ENCODE results near the gene LMX1A. TPM values are rescaled to one million over a fixed set of nuclear protein-coding genes. Genes with fewer than 3 reads are reported as not detected.

LMX1A gene
- total RNA-seq, 2 donors from 2014 or later = 0.22 to 0.64 TPM

GRCh38 chr1:165205145-165205544 is 151.4 kb downstream of the LMX1A start:
- Histone ChIP-seq H3K9me3 (no peaks in the 10 kb centered on the region), H3K4me3 (no peak overlapping the region), H3K27ac (no peak overlapping the region), H3K9ac (ENCODE audit: low read depth in 2 of 2, low read length in 2 of 2) (no peak overlapping the region), H3K4me1 (no peaks in the 10 kb centered on the region), H3K36me3 (no peaks in the 10 kb centered on the region), H3K27me3 (no peaks in the 10 kb centered on the region)
- DNase-seq = no peak
- intact Hi-C loops (cut with DNase I) = no loop called here
- TF ChIP-seq, protein P1, sequence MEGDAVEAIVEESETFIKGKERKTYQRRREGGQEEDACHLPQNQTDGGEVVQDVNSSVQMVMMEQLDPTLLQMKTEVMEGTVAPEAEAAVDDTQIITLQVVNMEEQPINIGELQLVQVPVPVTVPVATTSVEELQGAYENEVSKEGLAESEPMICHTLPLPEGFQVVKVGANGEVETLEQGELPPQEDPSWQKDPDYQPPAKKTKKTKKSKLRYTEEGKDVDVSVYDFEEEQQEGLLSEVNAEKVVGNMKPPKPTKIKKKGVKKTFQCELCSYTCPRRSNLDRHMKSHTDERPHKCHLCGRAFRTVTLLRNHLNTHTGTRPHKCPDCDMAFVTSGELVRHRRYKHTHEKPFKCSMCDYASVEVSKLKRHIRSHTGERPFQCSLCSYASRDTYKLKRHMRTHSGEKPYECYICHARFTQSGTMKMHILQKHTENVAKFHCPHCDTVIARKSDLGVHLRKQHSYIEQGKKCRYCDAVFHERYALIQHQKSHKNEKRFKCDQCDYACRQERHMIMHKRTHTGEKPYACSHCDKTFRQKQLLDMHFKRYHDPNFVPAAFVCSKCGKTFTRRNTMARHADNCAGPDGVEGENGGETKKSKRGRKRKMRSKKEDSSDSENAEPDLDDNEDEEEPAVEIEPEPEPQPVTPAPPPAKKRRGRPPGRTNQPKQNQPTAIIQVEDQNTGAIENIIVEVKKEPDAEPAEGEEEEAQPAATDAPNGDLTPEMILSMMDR (IDR thresholded peaks at IDR 0.05) = no peak

DNA sequence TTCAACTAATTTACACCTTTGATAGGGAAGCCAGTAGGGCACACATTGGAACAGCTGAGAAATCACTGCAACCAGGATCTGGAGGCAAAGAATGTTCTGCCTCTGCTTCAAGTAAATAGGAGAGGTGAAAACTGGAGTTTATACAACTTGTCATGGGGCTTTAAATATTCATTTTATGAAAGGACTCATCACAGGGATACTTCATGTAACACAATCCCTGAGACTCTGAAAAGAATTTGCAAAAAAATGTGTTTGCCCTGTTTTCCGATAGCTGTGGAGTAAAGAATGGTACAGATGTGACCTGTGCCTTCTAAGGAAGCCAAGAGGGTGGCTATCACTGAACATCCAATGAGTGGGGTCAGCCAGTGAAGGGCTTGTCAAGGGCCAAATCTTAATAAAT is 152.0 kb downstream of the LMX1A start:
- no peak for DNase-seq

DNA sequence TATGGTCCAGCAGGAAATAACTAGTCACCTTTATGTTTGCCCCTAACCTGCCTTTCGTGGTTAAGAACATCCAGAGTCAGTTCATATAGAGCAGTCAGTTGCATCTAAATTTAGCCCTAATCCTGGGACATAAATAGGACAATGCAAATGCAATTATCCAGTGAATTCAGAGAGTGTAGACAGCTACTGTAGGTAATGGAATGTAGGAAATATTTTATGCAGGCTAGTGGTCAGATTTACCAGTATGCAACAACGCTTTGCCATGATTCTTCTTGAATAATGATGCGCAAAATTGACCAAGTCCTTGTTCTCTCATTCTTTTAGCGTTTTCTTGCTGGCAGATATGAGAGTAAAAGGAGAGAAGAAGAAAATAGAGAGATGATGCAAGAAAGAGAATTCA is 165.4 kb downstream of the LMX1A start:
- Histone ChIP-seq H3K4me1 (no peaks in the 10 kb centered on the region), H3K27ac (no peak overlapping the region), H3K9me3 (no peaks in the 10 kb centered on the region), H3K36me3 (no peaks in the 10 kb centered on the region), H3K27me3 (no peaks in the 10 kb centered on the region), H3K9ac (ENCODE audit: low read depth in 2 of 2, low read length in 2 of 2) (no peak overlapping the region), H3K4me3 (no peak overlapping the region)
- intact Hi-C loops (cut with DNase I) = no loop called here
- no peak for DNase-seq
- TF ChIP-seq, protein P1 (IDR thresholded peaks at IDR 0.05) = no peak

More for the DNA sequence above, 152.0 kb downstream of the LMX1A start:
- Histone ChIP-seq H3K27me3 (no peaks in the 10 kb centered on the region), H3K36me3 (no peaks in the 10 kb centered on the region), H3K4me3 (no peak overlapping the region), H3K4me1 (no peaks in the 10 kb centered on the region), H3K9ac (ENCODE audit: low read depth in 2 of 2, low read length in 2 of 2) (no peak overlapping the region), H3K9me3 (no peaks in the 10 kb centered on the region), H3K27ac (no peak overlapping the region)
- intact Hi-C loops (cut with DNase I) = no loop called here
- TF ChIP-seq, protein P1 (IDR thresholded peaks at IDR 0.05) = no peak

DNA sequence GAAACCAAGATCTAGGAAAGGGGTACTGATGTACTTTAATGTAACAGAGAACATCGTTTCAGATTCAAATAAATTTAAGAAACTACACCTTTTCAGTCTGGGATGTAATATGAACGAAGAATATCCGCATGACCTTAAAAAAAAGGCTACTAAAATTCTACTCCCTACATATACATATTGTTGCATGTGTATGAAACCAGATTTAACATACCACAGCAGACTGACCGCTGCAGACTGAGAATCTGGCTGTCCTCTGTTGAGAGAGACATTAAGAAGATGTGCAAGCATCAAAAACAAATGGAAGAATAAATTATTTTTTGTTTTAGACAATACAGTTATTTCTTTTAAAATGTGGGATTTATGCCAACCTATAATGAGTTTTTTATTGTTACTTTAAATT is 166.6 kb downstream of the LMX1A start:
- no peak for DNase-seq
- H3K4me3 ChIP-seq = no peak overlapping the region
- no peaks in the 10 kb centered on the region for H3K27me3 ChIP-seq
- intact Hi-C loops (cut with DNase I) = no loop called here
- H3K27ac ChIP-seq = no peak overlapping the region
- H3K9ac ChIP-seq (ENCODE audit: low read depth in 2 of 2, low read length in 2 of 2) = no peak overlapping the region
- H3K4me1 ChIP-seq = no peaks in the 10 kb centered on the region
- H3K36me3 ChIP-seq = no peaks in the 10 kb centered on the region
- H3K9me3 ChIP-seq = no peaks in the 10 kb centered on the region
- TF ChIP-seq, protein P1 (IDR thresholded peaks at IDR 0.05) = no peak

DNA sequence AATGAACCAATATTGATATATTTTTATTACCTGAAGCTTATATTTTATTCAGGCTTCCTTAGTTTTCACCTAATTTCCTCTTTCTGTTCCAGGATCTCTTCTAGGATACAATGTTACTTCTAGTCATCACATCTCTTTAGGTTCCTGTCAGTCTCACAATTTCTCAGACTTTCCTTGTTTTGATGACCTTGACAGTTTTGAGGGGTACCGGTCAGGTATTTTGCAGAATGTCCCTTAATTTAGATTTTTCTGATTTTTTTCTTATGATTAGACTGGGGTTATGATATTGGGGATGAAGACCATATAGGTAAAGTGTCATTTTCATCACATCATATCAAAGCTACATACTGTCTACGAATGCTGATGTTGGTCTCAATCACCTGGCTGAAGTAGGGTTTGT is 167.5 kb downstream of the LMX1A start:
- no peaks in the 10 kb centered on the region for H3K36me3 ChIP-seq
- no peaks in the 10 kb centered on the region for H3K9me3 ChIP-seq
- no peak for DNase-seq
- TF ChIP-seq, protein P1 (IDR thresholded peaks at IDR 0.05) = no peak
- intact Hi-C loops (cut with DNase I) = no loop called here
- no peak overlapping the region for H3K9ac ChIP-seq (ENCODE audit: low read depth in 2 of 2, low read length in 2 of 2)
- no peak overlapping the region for H3K27ac ChIP-seq
- no peaks in the 10 kb centered on the region for H3K27me3 ChIP-seq
- no peak overlapping the region for H3K4me3 ChIP-seq
- H3K4me1 ChIP-seq = no peaks in the 10 kb centered on the region

All from colonic mucosa (tissue), 4 donors.